ENCODE measurements around the gene DOP1A.

GRCh38 chr6:83019741-83020140 lies 47.7 kb upstream of the DOP1A start:
- TF ChIP-seq CTCF (IDR thresholded peaks at IDR 0.05 in 8 of 11, conservative IDR thresholded peaks at IDR 0.05 in 3 of 11) (no peak), POLR2A (IDR thresholded peaks at IDR 0.05) (no peak)
